ENCODE results near the gene SLC30A4.

GRCh38 chr15:45435124-45435903 lies 87.2 kb downstream of the SLC30A4 start:
- TF ChIP-seq CTCF (conservative IDR thresholded peaks at IDR 0.05): no peak
- no peak for TF ChIP-seq EZH2 (IDR thresholded peaks at IDR 0.05; ENCODE audit: low read depth)

Data from PC-9 (cell line).